Epithelial cell of esophagus (primary cell): ENCODE measurements around the gene ATAD3A.
"Not testable (repeated sequence)": the region's sequence is repeated elsewhere in the genome, so short reads cannot be mapped to it uniquely, and the experiment has no call there.

ENCODE experiments used
- DNase-seq: peaks from one replicate; pipeline ENCODE4 v3.0.0; 2010; ENCODE audit warnings: low read depth
- H3K4me3 ChIP-seq: 2 replicates; pipeline ENCODE4 v1.5.1; 2011; ENCODE audit warnings: mild to moderate bottlenecking, low read length, control low read depth
- CTCF ChIP-seq: IDR thresholded peaks from 2 replicates; pipeline ENCODE4 v1.5.1; 2011; ENCODE audit warnings: low read depth, mild to moderate bottlenecking, low read length, control low read depth, inconsistent platforms; ENCODE audit not compliant: insufficient read depth; ENCODE audit errors: missing control alignments

Gene ATAD3A

GRCh38 chr1:1507305-1507704 lies 4.7 kb upstream of the ATAD3A start:
- no peak for TF ChIP-seq CTCF
- no peak for DNase-seq
- no peak overlapping the region for H3K4me3 ChIP-seq

GRCh38 chr1:1508775-1509464 lies 3.0 kb upstream of the ATAD3A start:
- DNase-seq, H3K4me3 ChIP-seq: not testable (repeated sequence)

- DNase-seq, H3K4me3 ChIP-seq: not testable (repeated sequence)
Observed at GRCh38 chr1:1509465-1509850, 2.5 kb upstream of the ATAD3A start.

GRCh38 chr1:1510912-1511532 lies 940 bp upstream of the ATAD3A start:
- H3K4me3 ChIP-seq: peak overlapping the region; percentile 83
- no peak for TF ChIP-seq CTCF
- DNase-seq: peak; percentile 35

GRCh38 chr1:1512425-1512824 lies 463 bp downstream of the ATAD3A start:
- H3K4me3 ChIP-seq: peak overlapping the region; percentile 51
- not testable (repeated sequence) for DNase-seq

GRCh38 chr1:1513675-1514074 lies 1.7 kb downstream of the ATAD3A start:
- DNase-seq, H3K4me3 ChIP-seq: not testable (repeated sequence)

GRCh38 chr1:1514376-1514775 lies 2.4 kb downstream of the ATAD3A start:
- DNase-seq: not testable (repeated sequence)

GRCh38 chr1:1516923-1517322 lies 5.0 kb downstream of the ATAD3A start:
- DNase-seq, H3K4me3 ChIP-seq: not testable (repeated sequence)

More at GRCh38 chr1:1514376-1514775, 2.4 kb downstream of the ATAD3A start:
- H3K4me3 ChIP-seq: not testable (repeated sequence)

- H3K4me3 ChIP-seq: no peak overlapping the region
- TF ChIP-seq CTCF: no peak
- no peak for DNase-seq
Observed at GRCh38 chr1:1517973-1518620, 6.1 kb downstream of the ATAD3A start.

- DNase-seq, H3K4me3 ChIP-seq: not testable (repeated sequence)
Observed at GRCh38 chr1:1518621-1519007, 6.7 kb downstream of the ATAD3A start.

GRCh38 chr1:1519805-1520505 lies 8.0 kb downstream of the ATAD3A start:
- DNase-seq, H3K4me3 ChIP-seq: not testable (repeated sequence)
